GM21526 (cell line): ENCODE measurements around the gene PTTG1IP2.

Source experiments
- ATAC-seq: cut with Tn5 transposase; IDR thresholded peaks from one replicate; pipeline ENCODE4 v1.9.1; 2021; ENCODE audit warnings: moderate library complexity; ENCODE audit not compliant: unreplicated experiment, low FRiP score

PTTG1IP2 gene

GRCh38 chr7:90474284-90475210, 5.1 kb downstream of the PTTG1IP2 start:
- no peak for ATAC-seq

GRCh38 chr7:90483251-90483650, 13.8 kb downstream of the PTTG1IP2 start:
- no peak for ATAC-seq

- ATAC-seq, result no peak
Observed at GRCh38 chr7:90484706-90485105, 15.3 kb downstream of the PTTG1IP2 start.

GRCh38 chr7:90485734-90486316, 16.4 kb downstream of the PTTG1IP2 start:
- no peak for ATAC-seq

GRCh38 chr7:90487808-90488207, 18.4 kb downstream of the PTTG1IP2 start:
- ATAC-seq, result no peak

- no peak for ATAC-seq
Observed at GRCh38 chr7:90488220-90488619, 18.8 kb downstream of the PTTG1IP2 start.

GRCh38 chr7:90492250-90492649, 22.8 kb downstream of the PTTG1IP2 start:
- ATAC-seq, result no peak

GRCh38 chr7:90495241-90495640, 25.8 kb downstream of the PTTG1IP2 start:
- no peak for ATAC-seq

GRCh38 chr7:90502539-90502938, 33.1 kb downstream of the PTTG1IP2 start:
- ATAC-seq, result no peak

GRCh38 chr7:90503367-90503766, 33.9 kb downstream of the PTTG1IP2 start:
- ATAC-seq, result no peak

GRCh38 chr7:90507692-90508091, 38.3 kb downstream of the PTTG1IP2 start:
- no peak for ATAC-seq

- no peak for ATAC-seq
Observed at GRCh38 chr7:90511776-90512175, 42.3 kb downstream of the PTTG1IP2 start.

GRCh38 chr7:90512821-90513254, 43.4 kb downstream of the PTTG1IP2 start:
- ATAC-seq, result no peak

- ATAC-seq, result no peak
Observed at GRCh38 chr7:90516257-90516656, 46.8 kb downstream of the PTTG1IP2 start.

- ATAC-seq, result no peak
Observed at GRCh38 chr7:90518630-90519029, 49.2 kb downstream of the PTTG1IP2 start.

GRCh38 chr7:90520484-90520883, 51.0 kb downstream of the PTTG1IP2 start:
- no peak for ATAC-seq

GRCh38 chr7:90530263-90530662, 60.8 kb downstream of the PTTG1IP2 start:
- ATAC-seq, result no peak

GRCh38 chr7:90532231-90532929, 62.9 kb downstream of the PTTG1IP2 start:
- no peak for ATAC-seq

GRCh38 chr7:90536449-90536848, 67.0 kb downstream of the PTTG1IP2 start:
- ATAC-seq, result no peak

- no peak for ATAC-seq
Observed at GRCh38 chr7:90538405-90538804, 69.0 kb downstream of the PTTG1IP2 start.

- no peak for ATAC-seq
Observed at GRCh38 chr7:90540406-90540805, 71.0 kb downstream of the PTTG1IP2 start.
